ENCODE measurements around the gene KRTAP19-5.
"Not testable (repeated sequence)": the region's sequence is repeated elsewhere in the genome, so short reads cannot be mapped to it uniquely, and the experiment has no call there.

KRTAP19-5 gene

DNA sequence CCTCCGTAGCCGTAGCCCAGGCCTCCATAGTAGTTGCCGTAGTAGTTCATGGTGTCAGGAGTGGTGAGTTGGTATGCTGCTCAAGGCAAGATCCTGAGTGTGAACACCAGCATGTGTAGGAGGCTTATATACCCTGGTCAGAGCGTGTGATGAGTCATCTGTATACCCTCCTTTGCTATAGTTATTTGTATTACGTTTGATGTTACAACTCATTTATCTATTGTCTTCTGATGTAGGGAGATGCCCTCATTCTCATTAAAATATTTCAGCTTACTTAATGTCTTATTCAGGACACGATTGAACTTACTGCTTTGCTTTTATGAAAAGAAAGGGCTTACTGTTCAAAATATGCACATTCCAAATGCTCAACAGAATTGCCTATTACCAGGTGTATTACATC, at the start of gene KRTAP19-5:
KRTAP19-5 (minus strand) TSS at position 101 of the 400 bp plus-strand sequence; CDS start at position 50, 51 bp downstream.
- DNase-seq = no peak

DNA sequence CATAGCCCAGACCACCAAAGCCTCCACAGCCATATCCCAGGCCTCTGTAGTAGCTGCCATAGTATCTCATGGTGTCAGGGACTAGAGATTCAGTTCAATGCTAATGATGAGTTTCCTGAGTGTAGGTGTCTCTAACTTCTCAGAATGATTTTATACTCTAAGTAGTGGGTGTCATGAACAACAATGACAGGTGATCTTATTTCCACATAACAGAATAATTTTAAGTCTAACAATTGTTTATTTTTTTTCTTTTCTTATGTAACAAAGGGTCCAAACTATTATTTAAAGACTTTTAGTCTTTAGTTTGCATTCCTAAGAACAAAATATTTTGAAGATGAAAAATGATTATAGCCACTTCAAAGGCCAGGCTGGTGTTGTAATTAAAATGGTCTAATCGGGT, 39.8 kb upstream of the KRTAP19-5 start, which contains the start of gene KRTAP19-6:
KRTAP19-6 (minus strand) TSS at position 101 of the 400 bp plus-strand sequence; CDS start at position 70, 31 bp downstream.
- no peak for DNase-seq

GRCh38 chr21:30518876-30519275, 16.9 kb upstream of the KRTAP19-5 start:
- DNase-seq = no peak

GRCh38 chr21:30515681-30516080, 13.7 kb upstream of the KRTAP19-5 start:
- DNase-seq = no peak

GRCh38 chr21:30505621-30506205, 3.8 kb upstream of the KRTAP19-5 start:
- DNase-seq = not testable (repeated sequence)

DNA sequence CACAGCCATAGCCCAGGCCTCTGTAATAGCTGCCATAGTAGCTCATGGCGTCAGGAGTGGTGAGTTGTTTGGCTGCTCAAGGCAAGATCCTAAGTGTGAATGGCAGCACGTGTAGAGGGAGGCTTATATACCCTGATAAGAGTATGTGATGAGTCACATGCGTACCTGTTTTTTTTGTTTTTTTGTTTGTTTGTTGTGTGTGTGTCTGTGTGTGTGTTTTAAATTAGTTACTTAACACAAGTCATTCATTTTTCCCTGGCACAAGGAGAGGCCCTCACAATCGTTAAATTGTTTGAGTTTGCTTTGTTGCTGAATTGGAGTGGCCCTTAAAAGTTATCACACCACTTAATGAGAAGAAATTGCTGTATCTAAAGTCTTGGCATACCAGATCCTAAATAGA, 4.9 kb downstream of the KRTAP19-5 start, which contains the start of gene KRTAP19-4:
KRTAP19-4 (minus strand) TSS at position 101 of the 400 bp plus-strand sequence; CDS start at position 46, 55 bp downstream.
- no peak for DNase-seq

- DNase-seq = no peak
These were observed 9.9 kb downstream of the KRTAP19-5 start, which contains the start of gene KRTAP19-3 for GRCh38 chr21:30491963-30492428. Gene KRTAP19-3, minus strand, starts transcription at chr21:30492013. Its CDS starts 56 bp downstream, at chr21:30491957.

DNA sequence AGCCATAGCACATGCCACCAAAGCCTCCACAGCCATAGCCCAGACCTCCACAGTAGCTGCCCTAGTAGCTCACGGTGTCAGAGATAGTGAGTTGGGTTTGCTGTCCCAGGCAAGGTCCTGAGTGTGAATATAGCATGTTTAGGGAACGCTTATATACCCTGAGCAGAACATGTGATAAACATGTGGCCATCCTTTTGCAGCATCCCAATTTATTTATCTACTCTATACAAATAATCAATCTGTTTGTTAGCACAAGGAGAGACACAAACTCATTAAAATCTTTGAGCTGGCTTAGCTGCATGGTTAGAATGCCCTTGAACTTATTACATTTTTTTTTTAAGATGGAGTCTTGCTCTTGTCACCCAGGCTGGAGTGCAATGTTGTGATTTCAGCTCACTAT, 14.6 kb downstream of the KRTAP19-5 start, which contains the start of gene KRTAP19-2:
KRTAP19-2 (minus strand) TSS at position 101 of the 400 bp plus-strand sequence; CDS start at position 13, 88 bp downstream.
- no peak for DNase-seq

DNA sequence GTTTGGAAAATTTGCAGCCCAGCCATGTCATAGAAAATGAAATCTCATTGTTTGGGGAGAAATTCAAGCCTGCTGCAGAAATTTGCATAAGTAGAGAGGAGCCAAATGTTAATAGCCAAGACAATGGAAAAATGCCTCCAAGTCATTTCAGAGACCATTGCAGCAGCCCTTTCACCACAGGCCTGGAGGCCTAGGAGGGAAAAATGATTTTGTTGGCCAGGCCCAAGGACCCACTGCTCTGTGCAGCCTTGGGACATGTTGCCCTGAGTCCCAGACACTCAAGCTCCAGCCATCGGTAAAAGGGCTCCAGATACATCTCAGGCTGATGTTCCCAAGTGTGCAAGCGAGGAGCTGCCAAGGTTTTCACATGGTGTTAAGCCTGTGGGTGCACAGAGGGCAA, 15.8 kb downstream of the KRTAP19-5 start:
- no peak for DNase-seq

GRCh38 chr21:30482130-30482529, 19.8 kb downstream of the KRTAP19-5 start:
- no peak for DNase-seq

- no peak for DNase-seq
These were observed 21.8 kb downstream of the KRTAP19-5 start, which contains the start of gene KRTAP19-1 for GRCh38 chr21:30480145-30480544. Gene KRTAP19-1, minus strand, starts transcription at chr21:30480367. Its CDS starts 50 bp downstream, at chr21:30480317.

GRCh38 chr21:30479259-30479658, 22.7 kb downstream of the KRTAP19-5 start:
- DNase-seq = no peak

DNA sequence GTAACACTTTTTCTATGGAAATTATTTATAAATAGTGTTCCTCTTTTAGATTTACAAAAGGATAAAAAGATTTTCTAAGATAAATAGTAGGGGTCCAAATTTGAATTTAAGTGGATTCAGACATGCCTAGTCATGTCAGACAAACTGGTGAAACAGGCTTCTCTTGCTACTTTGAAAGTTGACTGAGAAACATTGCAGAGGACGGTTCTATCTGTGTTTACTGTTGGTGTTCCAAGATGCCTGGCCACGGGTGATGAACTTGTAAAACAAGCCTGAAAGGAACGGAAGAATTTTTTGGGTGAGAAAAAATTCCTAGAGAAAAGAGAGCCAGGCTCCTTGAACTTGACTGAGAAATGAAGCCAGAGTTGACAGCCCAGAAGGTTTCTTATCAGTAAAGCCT, 23.9 kb downstream of the KRTAP19-5 start:
- no peak for DNase-seq

DNA sequence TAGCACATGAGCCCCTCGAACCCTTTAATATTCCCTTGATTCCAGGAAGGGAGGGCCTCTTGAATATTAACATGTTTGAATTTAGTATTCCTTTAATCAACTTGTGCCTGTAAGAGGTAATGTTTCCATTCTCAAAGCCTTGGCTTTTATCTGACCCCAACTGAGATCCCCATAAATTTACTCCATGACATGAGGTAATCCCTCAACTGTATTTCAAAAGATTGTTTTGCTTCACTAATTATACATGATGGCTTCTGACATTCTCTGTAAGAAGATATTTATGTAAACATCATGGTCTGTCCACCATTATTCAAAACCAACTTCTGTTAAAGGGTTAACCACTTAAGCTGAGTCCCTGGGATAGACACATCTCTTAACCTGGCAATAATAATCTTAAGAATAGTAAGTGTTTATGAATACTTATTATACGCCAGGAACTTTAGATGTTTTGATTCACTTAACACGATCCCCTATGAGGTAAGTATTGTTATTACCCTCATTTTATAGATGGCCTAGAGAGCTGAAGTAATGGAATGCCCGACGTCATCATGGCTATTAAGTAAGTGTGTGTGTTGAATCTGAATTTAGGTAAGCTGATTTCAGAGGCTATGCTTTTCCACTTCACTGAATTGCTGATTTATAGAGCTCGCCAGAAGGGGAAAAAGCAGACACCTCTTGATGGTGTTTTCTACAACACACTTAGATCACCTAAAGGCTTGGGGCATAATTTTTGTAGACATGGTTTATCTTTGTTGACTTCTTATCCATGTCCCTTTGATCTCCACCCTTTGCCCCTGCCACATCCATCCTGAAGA, 32.8 kb downstream of the KRTAP19-5 start:
- no peak for DNase-seq

GRCh38 chr21:30463713-30464112, 38.2 kb downstream of the KRTAP19-5 start:
- peak; percentile 9 for DNase-seq

All from hematopoietic multipotent progenitor cell treated with erythropoietin and hydrocortisone succinate and interleukin-3 and kit ligand, for 6 days (in vitro differentiated cells).